ENCODE results near the gene SAMD4B.
"Not testable (repeated sequence)": the region's sequence is repeated elsewhere in the genome, so short reads cannot be mapped to it uniquely, and the experiment has no call there.

SAMD4B gene, protein sequence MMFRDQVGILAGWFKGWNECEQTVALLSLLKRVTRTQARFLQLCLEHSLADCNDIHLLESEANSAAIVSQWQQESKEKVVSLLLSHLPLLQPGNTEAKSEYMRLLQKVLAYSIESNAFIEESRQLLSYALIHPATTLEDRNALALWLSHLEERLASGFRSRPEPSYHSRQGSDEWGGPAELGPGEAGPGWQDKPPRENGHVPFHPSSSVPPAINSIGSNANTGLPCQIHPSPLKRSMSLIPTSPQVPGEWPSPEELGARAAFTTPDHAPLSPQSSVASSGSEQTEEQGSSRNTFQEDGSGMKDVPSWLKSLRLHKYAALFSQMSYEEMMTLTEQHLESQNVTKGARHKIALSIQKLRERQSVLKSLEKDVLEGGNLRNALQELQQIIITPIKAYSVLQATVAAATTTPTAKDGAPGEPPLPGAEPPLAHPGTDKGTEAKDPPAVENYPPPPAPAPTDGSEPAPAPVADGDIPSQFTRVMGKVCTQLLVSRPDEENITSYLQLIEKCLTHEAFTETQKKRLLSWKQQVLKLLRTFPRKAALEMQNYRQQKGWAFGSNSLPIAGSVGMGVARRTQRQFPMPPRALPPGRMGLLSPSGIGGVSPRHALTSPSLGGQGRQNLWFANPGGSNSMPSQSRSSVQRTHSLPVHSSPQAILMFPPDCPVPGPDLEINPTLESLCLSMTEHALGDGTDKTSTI

DNA sequence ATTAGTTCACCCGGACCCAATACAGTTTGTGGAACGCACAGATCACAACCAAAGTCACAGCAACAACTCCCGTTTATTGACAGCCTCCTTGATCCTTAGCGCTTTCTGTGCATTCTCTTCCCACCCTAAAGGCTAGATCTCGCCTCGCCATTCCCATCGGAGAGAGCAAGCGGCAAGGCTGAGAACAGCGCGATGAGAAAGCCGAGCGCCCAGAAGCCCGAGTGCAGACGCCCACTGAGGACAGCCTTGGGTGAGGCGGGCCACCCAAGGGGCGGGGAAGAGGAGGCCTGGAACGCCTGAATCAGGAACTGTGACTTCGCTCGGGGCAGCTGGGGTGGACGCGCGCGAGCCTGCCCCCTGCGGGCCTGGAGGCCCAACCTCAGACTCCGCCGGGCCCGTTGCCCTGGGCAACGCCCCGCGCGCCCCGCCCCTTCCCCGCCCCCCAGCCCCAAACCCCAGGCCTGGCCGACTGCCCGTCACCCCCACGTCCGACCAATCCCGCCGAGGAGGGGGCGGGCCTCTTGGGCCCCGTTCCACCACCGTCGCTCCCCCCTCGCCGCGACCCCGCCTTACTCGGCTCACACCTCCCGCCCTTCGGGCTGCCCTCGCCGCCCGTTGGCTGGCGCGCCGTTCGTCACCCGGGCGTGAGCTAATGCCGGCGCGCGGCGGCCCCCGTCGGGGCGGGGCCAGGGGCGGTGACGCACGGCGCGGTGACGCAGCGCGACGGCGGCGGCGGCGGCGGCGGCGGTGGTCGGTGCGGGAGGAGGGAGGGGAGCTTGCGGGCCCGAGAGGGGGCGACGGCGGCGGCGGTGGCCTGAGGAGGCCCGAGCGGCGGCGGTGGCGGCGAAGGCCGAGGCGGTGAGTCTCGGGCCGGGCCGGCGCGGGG is at the start of gene SAMD4B:
SAMD4B (plus strand) TSS at position 703 of the 886 bp plus-strand sequence. CDS start 14,473 bp downstream, outside the sequence.
- DNase-seq (ENCODE audit: low read depth) = peak; percentile 99

DNA sequence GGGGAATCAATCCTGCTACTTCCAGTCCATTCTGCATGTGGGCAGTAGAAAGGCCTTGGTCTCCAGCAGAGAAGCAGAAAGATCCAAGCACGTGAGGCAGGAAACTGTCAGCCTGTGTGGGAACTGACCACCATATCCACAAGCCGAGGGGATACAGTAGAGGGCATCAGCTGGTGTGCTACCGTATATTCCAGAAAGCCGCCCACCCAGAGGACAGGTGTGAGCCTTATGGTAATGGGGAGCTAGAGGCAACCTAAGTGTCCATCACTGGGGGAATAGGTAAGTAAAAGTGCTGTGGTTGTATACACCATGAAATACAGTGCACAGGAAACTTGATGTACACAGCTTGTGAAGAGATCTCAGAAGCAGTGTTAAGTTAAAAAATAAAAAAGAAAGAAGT is 48.8 kb upstream of the SAMD4B start:
- DNase-seq (ENCODE audit: low read depth) = no peak

DNA sequence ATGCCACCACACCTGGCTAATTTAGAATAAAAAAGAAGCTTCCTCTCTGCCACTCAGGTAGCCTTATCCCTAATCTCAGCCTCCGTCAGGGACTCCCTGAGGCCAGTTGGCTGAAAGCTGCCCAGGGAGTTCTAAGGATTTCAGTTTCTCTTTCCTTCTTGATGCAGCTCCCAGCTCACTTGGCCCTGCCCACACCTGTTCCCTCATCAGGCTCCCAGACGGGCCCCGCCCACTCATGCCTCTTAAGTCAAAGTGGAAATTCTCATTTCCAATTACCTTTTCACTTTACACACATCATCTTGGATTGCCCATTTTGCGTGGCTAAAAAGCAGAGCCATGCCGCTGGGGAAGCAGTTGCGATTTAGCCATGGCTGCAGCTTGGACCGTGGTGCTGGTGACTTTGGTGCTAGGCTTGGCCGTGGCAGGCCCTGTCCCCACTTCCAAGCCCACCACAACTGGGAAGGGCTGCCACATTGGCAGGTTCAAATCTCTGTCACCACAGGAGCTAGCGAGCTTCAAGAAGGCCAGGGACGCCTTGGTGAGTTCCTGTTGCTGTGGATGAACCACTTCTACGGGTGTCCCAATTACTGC is 46.1 kb upstream of the SAMD4B start, which contains the start of gene IFNL1:
IFNL1 (plus strand) TSS at position 353 of the 591 bp plus-strand sequence; CDS start at position 368, 15 bp downstream.
- DNase-seq (ENCODE audit: low read depth) = no peak

DNA sequence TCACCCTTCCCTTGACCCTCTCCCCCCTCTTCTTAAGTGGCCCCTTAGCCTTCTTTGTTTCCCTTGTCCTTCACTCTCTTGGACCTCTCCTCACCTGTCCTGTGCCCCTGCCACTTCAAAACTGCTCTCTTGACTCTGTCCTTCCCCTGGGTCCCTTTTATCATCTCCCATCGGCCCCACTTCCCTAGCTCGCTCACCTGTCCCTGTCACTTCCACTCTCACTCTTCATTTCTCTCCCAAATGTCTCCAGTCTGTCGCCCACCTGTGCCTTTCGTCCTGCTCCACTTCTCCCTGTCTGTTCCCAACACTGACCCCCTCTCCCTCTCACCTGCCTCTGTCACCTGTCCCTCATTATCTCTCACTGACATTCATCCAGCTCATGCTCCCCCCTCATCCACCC is 45.3 kb upstream of the SAMD4B start:
- no peak for DNase-seq (ENCODE audit: low read depth)

DNA sequence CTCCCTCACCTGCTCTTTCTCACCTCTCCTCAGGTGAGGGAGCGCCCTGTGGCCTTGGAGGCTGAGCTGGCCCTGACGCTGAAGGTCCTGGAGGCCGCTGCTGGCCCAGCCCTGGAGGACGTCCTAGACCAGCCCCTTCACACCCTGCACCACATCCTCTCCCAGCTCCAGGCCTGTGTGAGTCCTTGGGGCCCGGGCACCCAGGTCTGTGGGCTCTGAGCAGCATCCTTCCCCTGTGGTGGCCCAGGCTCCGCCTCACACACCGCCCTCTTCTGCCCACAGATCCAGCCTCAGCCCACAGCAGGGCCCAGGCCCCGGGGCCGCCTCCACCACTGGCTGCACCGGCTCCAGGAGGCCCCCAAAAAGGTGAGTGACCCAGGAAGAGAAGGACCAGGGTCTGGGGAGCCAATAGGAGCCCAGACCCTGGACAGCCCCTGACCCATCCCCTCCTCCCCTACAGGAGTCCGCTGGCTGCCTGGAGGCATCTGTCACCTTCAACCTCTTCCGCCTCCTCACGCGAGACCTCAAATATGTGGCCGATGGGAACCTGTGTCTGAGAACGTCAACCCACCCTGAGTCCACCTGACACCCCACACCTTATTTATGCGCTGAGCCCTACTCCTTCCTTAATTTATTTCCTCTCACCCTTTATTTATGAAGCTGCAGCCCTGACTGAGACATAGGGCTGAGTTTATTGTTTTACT is 44.1 kb upstream of the SAMD4B start:
- DNase-seq (ENCODE audit: low read depth) = no peak

DNA sequence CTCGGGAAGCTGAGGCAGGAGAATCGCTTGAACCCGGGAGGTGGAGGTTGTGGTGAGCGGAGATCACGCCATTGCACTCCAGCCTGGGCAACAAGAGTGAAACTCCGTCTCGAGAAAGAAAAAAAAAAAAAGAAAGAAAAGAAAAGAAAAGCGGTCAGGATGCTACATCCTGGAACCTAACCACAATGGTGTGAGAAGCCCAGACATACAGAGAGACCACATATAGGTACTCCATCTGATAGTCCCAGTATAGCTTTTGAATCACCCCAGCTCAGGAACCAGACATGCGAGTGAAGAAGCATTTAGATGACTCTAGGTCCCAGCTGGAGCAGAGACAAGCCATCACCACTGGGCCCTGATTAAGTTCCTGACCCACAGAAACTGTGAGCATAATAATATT is 42.8 kb upstream of the SAMD4B start:
- DNase-seq (ENCODE audit: low read depth) = no peak

DNA sequence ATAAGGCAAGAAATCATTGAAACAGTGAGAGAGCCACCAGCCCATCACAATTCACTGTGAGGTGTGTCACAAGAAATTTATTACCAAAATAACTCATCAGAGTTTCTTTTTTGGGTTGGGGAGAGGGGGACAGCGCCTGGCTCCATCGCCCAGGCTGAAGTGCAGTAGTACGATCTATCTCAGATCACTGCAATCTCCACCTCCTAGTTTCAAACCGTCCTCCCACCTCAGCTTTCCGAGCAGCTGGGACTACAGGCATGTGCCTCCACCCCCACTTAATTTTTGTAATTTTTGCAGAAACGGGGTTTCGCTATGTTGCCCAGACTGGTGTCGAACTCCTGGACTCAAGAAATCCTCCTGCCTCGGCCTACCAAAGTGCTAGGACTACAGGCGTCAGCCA is 42.4 kb upstream of the SAMD4B start:
- DNase-seq (ENCODE audit: low read depth) = no peak

DNA sequence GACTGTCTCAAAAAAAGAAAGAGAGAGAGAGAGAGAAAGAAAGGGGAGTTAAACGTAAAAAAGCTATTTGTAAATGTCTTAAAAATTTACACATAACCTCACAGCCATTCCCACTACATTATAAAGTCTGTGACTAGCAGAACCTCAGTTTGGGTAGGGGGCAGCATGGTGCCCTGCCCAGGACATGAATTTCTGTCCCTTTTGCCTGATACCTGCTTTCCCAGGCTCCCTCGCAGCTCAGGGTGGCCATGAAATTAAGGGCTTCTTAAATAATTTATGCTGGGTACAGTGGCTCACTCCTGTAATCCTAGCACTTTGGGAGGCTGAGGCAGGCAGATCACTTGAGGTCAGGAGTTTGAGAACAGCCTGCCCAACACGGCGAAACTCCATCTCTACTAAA is 41.2 kb upstream of the SAMD4B start:
- no peak for DNase-seq (ENCODE audit: low read depth)

DNA sequence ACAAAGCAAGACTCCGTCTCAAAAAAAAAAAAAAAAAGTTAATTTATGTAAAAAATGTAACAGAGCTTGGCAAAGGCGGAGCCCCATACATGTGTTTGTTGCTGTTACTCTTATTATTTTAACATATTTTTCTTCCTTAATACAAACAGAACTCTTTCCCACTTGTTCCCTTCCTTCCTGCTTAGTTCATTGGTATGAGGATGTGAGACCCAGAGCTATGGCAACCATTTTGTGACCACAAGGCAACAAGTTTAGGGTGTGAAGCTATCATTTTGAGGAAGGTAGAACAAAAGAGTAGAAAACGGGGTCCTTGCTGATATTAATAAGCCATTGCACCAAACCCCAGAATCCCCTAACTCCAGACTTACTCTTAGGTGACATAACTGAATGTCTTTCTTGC is 40.7 kb upstream of the SAMD4B start:
- DNase-seq (ENCODE audit: low read depth) = no peak

DNA sequence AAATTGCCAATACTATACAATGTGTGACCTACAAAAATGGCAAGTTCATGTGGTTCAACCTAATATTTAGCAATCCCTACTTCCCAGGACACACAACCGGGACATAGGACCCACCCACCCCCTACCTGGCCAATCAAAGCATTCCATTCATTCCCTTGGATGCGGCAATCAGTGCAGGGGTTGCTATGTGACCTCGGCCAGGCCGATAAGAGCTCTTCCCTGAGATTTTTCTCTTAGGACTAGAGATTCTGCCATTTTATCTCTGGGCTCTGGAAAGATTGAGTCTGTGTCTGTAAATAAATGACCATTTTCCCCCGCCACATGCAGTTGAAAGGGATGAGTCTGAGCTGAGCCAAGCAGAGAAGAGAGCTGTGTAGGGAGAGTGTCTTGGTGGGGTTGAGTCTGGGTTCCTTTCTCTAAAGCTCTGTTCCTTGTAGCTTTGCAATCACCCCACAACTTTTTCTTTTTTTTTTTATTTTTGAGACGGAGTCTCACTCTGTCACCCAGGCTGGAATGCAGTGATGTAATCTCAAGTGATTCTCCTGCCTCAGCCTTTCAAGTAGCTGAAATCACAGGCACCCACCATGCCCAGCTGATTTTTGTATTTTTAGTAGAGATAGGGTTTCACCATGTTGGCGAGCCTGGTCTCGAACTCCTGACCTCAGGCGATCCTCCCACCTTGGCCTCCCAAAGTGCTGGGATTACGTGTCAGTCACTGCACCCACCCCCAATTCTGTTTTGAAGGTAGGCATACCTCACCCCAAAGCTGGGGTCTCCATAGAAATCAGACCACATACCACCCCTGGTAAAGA is 38.6 kb upstream of the SAMD4B start:
- DNase-seq (ENCODE audit: low read depth) = no peak

DNA sequence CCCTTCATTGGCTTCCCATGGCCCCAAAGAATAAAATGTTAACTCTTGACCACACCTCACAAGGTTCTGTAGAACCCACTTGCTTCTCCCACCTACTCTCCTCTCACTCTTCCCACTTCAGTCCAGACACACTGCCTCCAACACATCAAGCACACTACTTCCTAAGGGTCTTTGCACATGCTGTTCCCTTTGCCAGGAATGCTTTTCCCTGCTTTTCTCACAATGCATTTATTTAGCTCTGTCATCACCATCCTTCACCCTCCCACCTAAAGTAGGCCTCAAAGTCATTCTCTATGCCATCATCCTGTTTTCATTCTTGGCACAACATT is 38.1 kb upstream of the SAMD4B start:
- DNase-seq (ENCODE audit: low read depth) = no peak

DNA sequence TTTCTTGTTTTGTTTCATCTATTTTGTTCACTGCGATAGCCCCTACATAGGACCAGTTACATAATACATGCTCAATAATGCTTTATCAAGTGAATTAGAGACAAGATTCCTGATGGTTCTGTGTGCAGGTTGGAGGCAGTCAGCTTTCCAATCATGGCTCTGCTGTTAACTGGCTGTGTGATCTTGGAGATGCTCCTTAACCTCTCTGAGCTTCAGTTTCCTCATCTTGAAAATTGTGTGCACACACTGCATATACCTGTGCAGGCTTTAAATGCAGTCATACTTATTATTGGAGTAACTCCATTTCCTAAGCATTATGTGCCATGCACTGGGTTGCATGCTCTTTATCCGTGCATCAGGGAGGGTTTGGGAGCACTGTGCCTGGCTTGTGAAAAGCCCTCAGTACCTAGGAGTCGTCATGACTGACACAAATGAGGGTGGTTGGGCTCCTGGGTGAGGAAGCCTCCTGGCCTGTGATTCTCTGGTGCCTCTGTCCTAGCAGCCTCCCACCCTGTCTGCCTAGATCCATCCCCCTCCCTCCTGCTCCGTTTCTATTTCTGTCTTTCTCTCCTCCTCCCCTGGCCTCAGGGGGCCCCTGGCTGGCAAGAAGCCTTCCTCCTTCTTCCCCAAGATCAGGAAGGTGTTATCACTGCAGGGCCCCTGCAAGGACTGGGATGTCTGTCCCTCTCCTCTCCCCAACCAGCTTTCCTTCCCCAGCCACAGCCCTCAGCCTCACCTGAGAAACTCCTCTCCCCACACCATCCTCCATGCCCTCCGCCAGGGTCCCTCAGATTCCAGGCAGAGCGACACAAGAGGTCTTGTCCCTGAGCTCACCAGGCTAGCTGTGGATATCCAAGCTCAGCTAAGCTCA is 37.3 kb upstream of the SAMD4B start:
- no peak for DNase-seq (ENCODE audit: low read depth)

DNA sequence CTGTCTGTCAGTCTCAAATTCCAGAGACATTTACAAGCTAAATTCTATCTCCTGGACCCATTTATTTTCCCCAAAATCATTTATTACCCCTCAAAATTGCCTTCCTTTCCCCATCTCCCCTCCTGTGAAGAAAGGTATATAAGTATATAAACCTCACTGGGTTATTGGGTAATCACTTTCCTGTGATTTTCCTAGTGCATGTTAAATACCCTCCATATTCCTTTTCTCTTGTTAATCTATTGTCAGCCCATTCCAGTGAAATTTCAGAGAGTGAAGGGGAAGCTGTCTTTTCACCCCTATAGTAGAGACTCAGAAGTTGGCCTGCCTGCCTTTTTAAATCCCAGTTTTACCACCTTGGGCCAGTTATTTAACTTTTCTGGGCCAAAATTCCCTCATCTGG is 36.1 kb upstream of the SAMD4B start:
- DNase-seq (ENCODE audit: low read depth) = no peak

DNA sequence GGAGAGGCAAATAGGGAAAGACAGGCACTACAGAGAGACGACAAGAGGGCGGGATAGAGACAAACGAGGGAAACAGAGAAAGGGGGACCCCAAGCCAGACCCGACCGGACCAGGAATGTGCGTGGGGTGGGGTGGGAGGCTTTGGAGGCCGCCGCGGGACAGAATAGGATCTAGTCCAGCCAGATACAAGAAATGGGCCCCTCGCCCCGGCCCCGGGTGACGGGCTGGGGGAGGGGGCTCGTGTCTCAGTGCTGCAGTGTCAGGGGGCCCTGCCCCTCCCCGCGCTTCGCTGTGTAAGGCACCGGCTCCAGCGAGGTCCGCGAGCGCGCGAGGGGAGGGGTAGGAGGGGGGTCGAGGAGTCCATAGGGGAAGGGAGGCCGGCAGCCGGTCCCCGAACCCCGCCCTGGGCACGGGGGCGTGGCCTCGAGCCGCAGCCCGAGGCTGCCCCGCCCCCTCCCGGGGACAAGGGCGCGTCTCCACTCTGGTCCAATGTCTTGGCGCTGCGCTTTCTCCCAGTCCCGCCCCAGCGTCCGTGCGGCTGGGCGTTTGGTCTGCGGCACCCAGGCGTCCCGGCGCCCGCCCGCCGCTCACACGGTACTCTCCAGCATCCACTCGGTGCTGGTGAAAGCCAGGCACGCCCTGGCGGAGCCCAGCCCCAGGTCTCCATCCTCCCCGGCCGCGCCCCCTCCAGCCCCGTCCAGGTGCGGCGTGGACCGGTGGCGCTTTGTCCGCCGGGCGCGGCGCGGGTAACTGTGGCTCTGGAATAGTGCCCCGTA is 35.0 kb upstream of the SAMD4B start:
- no peak for DNase-seq (ENCODE audit: low read depth)

DNA sequence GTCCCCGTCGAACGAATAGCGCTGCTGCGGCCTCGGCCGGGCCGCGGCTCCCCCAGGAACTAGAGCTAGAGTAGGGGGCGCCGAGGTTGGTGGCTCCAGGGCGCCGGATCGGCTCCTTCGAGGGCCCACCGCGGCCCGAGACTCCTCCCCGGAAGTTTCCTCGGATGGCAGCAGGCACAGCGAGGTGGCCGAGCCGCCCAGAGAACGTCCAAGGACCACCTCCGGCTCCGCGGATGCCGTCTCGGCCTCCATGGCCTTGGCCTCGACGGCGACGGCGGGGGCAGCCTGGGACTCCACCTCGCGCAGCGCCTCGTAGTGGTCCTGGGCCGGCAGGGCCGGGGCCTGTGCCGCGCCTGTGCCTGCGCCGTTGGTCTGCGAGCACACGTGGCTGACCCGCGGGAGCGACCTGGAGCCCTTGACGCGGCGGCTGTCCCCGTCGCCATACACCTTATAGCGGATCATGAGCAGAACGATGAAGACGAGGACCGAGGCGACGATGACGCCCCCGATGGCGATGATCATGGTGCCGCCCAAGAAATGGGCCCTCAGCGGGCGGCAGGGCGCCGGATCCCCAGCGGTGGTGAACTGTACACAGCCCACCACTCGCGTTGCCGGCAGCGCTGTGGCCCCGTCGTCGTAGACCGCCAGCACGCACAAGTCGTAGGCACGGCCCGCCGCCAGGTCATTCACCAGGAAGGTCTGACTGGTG is 34.2 kb upstream of the SAMD4B start:
- DNase-seq (ENCODE audit: low read depth) = no peak

DNA sequence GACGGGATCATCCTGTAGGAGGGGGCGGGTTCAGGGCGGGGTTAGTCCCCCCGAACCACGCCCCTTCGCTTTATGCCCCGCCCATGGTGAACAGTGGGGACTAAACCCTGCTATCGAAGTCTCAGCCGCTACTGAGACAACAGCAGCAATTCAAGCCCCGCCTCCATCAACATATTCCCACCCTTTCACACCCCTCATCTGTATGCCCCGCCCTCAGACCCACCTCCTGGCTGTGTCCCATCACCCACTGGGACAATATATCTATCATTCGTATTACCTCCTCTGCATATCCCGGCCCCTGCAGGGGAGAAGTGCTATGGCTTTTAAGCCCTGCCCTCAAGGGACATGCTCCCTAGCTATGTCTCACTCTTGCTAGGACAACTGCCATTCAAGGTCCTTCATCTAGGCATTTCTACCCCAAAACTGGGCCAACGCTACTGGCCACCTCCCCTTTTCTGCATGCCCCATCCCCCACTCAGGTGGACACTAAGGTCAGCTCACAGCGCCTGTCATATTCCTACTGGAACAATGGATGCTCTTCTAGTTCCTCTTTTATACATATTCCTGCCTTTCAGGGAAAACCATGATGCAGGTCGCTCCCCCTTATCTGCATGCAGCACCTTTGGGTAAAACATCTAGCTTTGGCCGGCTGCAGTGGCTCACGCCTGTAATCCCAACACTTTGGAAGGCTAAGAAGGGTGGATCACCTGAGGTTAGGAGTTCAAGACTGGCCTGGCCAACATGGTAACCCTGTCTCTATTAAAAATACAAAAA is 33.5 kb upstream of the SAMD4B start:
- no peak for DNase-seq (ENCODE audit: low read depth)

DNA sequence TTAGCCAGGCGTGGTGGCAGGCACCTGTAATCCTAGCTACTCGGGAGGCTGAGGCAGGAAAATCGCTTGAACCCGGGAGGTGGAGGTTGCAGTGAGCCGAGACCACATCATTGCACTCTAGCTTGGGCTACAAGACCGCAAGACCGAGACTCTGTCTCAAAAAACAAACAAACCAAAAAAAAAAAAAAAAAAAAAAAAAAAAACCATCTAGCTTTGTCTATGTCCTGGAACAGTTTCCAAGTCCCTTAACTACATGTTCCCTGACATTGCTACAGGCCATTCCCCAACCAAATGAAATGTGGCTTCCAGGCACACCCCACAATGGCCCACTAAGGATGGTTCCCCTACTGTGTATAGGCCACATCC is 32.9 kb upstream of the SAMD4B start:
- not testable (repeated sequence) for DNase-seq (ENCODE audit: low read depth)

Measured in fibroblast of gingiva (primary cell).